ENCODE measurements around the gene B4GALNT4. TPM values are rescaled to one million over a fixed set of nuclear protein-coding genes. Genes with fewer than 3 reads are reported as not detected.

The B4GALNT4 gene
- polyA plus RNA-seq, 6 donors from 2014 or later, result not detected

- Mint-ChIP-seq H3K27me3 (peaks cover 29 to 66% (median 57%) of the 10 kb centered on the region in 3 donors), H3K4me3 (peak overlapping the region; percentile 16 to 92 (median 87)), H3K36me3 (peaks cover 0 to 7% of the 10 kb centered on the region in 2 donors), H3K27ac (peak overlapping the region in 1 of 6 donors; percentile 95), H3K4me1 (peaks cover 5 to 12% (median 12%) of the 10 kb centered on the region in 3 donors), H3K9me3 (peaks cover 0 to 4% (median 0%) of the 10 kb centered on the region in 7 donors)
- no peak for DNase-seq
- no peak for ATAC-seq (ENCODE audit: low read depth in 2 of 2)
These were observed 624 bp upstream of the B4GALNT4 start for GRCh38 chr11:368414-369335.

GRCh38 chr11:370070-370941 is 1.0 kb downstream of the B4GALNT4 start:
- peaks cover 0 to 7% of the 10 kb centered on the region in 2 donors for H3K36me3 Mint-ChIP-seq
- no peak for ATAC-seq (ENCODE audit: low read depth in 2 of 2)
- peaks cover 7 to 15% (median 15%) of the 10 kb centered on the region in 3 donors for H3K4me1 Mint-ChIP-seq
- H3K9me3 Mint-ChIP-seq, result peaks cover 0 to 4% (median 0%) of the 10 kb centered on the region in 7 donors
- DNase-seq, result no peak
- peak overlapping the region; percentile 33 to 86 (median 68) for H3K4me3 Mint-ChIP-seq
- H3K27me3 Mint-ChIP-seq, result peaks cover 23 to 56% (median 50%) of the 10 kb centered on the region in 3 donors
- peak overlapping the region in 1 of 6 donors; percentile 34 for H3K27ac Mint-ChIP-seq

- DNase-seq (no peak), ATAC-seq (ENCODE audit: low read depth in 2 of 2) (no peak)
- Mint-ChIP-seq H3K27me3 (peaks cover 21 to 52% (median 47%) of the 10 kb centered on the region in 3 donors), H3K27ac (no peak overlapping the region), H3K36me3 (peaks cover 0 to 7% of the 10 kb centered on the region in 2 donors), H3K4me1 (peaks cover 7 to 15% (median 15%) of the 10 kb centered on the region in 3 donors), H3K4me3 (peak overlapping the region in 3 of 8 donors; percentile 7 to 73 (median 57)), H3K9me3 (peaks cover 0 to 4% (median 0%) of the 10 kb centered on the region in 7 donors)
These were observed 1.8 kb downstream of the B4GALNT4 start for GRCh38 chr11:371051-371450.

- ATAC-seq (ENCODE audit: low read depth in 2 of 2) (no peak), DNase-seq (no peak)
- Mint-ChIP-seq H3K36me3 (peaks cover 0 to 7% of the 10 kb centered on the region in 2 donors), H3K27ac (peak overlapping the region in 2 of 6 donors; percentile 6 to 47), H3K4me3 (peak overlapping the region in 3 of 8 donors; percentile 29 to 44 (median 37)), H3K9me3 (peaks cover 0 to 4% (median 0%) of the 10 kb centered on the region in 7 donors), H3K27me3 (peaks cover 16 to 43% (median 38%) of the 10 kb centered on the region in 3 donors), H3K4me1 (peaks cover 7 to 15% (median 15%) of the 10 kb centered on the region in 3 donors)
These were observed 2.7 kb downstream of the B4GALNT4 start for GRCh38 chr11:371716-372590.

- no peak overlapping the region for H3K27ac Mint-ChIP-seq
- DNase-seq (no peak), ATAC-seq (ENCODE audit: low read depth in 2 of 2) (no peak)
- peaks cover 0 to 7% of the 10 kb centered on the region in 2 donors for H3K36me3 Mint-ChIP-seq
- peaks cover 5 to 39% (median 34%) of the 10 kb centered on the region in 3 donors for H3K27me3 Mint-ChIP-seq
- H3K9me3 Mint-ChIP-seq, result peaks cover 0 to 4% (median 0%) of the 10 kb centered on the region in 7 donors
- no peak overlapping the region for H3K4me3 Mint-ChIP-seq
- peaks cover 7 to 14% (median 10%) of the 10 kb centered on the region in 3 donors for H3K4me1 Mint-ChIP-seq
These were observed 3.8 kb downstream of the B4GALNT4 start for GRCh38 chr11:372809-373715.

- Mint-ChIP-seq H3K36me3 (no peaks in the 10 kb centered on the region), H3K27ac (peak overlapping the region in 3 of 6 donors; percentile 50 to 86 (median 65)), H3K27me3 (peaks cover 3 to 40% (median 34%) of the 10 kb centered on the region in 3 donors), H3K4me1 (peaks cover 7 to 17% (median 7%) of the 10 kb centered on the region in 3 donors), H3K9me3 (peaks cover 0 to 3% (median 0%) of the 10 kb centered on the region in 7 donors), H3K4me3 (no peak overlapping the region)
- ATAC-seq (ENCODE audit: low read depth in 2 of 2) (no peak), DNase-seq (no peak)
These were observed 4.6 kb downstream of the B4GALNT4 start for GRCh38 chr11:373716-374551.

- H3K36me3 Mint-ChIP-seq, result no peaks in the 10 kb centered on the region
- H3K27me3 Mint-ChIP-seq, result peaks cover 3 to 39% (median 35%) of the 10 kb centered on the region in 3 donors
- no peak overlapping the region for H3K27ac Mint-ChIP-seq
- no peak for ATAC-seq (ENCODE audit: low read depth in 2 of 2)
- H3K4me1 Mint-ChIP-seq, result peaks cover 7 to 19% (median 7%) of the 10 kb centered on the region in 3 donors
- no peak overlapping the region for H3K4me3 Mint-ChIP-seq
- DNase-seq, result no peak
- peaks cover 0 to 3% (median 0%) of the 10 kb centered on the region in 7 donors for H3K9me3 Mint-ChIP-seq
These were observed 6.0 kb downstream of the B4GALNT4 start for GRCh38 chr11:375065-376025.

- H3K9me3 Mint-ChIP-seq, result peaks cover 0 to 3% (median 0%) of the 10 kb centered on the region in 7 donors
- H3K36me3 Mint-ChIP-seq, result no peaks in the 10 kb centered on the region
- H3K27ac Mint-ChIP-seq, result no peak overlapping the region
- DNase-seq (no peak), ATAC-seq (ENCODE audit: low read depth in 2 of 2) (no peak)
- H3K27me3 Mint-ChIP-seq, result peaks cover 0 to 26% (median 22%) of the 10 kb centered on the region in 3 donors
- H3K4me1 Mint-ChIP-seq, result peaks cover 3 to 19% (median 7%) of the 10 kb centered on the region in 3 donors
- H3K4me3 Mint-ChIP-seq, result no peak overlapping the region
These were observed 7.4 kb downstream of the B4GALNT4 start for GRCh38 chr11:376531-377173.

- H3K9me3 Mint-ChIP-seq, result peaks cover 0 to 3% (median 0%) of the 10 kb centered on the region in 7 donors
- DNase-seq, result no peak
- H3K27ac Mint-ChIP-seq, result peak overlapping the region in 1 of 6 donors; percentile 89
- peaks cover 7 to 22% (median 7%) of the 10 kb centered on the region in 3 donors for H3K4me1 Mint-ChIP-seq
- no peaks in the 10 kb centered on the region for H3K36me3 Mint-ChIP-seq
- H3K27me3 Mint-ChIP-seq, result peaks cover 0 to 25% (median 24%) of the 10 kb centered on the region in 3 donors
- H3K4me3 Mint-ChIP-seq, result no peak overlapping the region
- no peak for ATAC-seq (ENCODE audit: low read depth in 2 of 2)
These were observed 8.0 kb downstream of the B4GALNT4 start for GRCh38 chr11:377174-377865.

All from naive B cell (primary cell).